AG09319 (cell line): ENCODE data around the gene MYO1H.

Experiments used
- DNase-seq: peaks from one replicate; pipeline ENCODE4 v3.0.0-alpha.2; 2010; ENCODE audit warnings: low read depth; ENCODE audit errors: extremely low read depth
- CTCF ChIP-seq: IDR thresholded peaks from 2 replicates; pipeline ENCODE4 v1.5.1; 2011; ENCODE audit warnings: low read depth, mild to moderate bottlenecking, inconsistent platforms, low read length, moderate library complexity

The MYO1H gene, protein sequence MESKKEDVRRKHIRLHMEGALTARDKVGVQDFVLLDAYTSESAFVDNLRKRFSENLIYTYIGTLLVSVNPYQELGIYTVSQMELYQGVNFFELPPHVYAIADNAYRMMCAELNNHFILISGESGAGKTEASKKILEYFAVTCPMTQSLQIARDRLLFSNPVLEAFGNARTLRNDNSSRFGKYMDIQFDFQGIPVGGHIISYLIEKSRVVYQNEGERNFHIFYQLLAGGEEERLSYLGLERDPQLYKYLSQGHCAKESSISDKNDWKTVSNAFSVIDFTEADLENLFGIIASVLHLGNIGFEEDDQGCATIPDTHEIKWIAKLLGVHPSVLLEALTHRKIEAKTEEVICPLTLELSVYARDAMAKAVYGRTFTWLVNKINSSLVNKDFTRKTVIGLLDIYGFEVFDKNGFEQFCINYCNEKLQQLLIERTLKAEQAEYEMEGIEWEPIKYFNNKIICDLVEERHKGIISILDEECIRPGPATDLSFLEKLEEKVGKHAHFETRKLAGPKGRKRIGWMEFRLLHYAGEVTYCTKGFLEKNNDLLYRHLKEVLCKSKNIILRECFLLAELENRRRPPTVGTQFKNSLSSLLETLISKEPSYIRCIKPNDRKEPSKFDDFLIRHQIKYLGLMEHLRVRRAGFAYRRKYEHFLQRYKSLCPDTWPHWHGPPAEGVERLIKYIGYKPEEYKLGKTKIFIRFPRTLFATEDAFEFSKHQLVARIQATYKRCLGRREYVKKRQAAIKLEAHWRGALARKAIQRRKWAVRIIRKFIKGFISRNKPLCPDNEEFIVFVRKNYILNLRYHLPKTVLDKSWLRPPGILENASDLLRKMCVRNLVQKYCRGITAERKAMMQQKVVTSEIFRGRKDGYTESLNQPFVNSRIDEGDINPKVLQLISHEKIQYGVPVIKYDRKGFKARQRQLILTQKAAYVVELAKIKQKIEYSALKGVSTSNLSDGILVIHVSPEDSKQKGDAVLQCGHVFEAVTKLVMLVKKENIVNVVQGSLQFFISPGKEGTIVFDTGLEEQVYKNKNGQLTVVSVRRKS

GRCh38 chr12:109347589-109347988 lies at the start of gene MYO1H:
MYO1H (plus strand) TSS chr12:109347900; CDS start chr12:109347961, 61 bp downstream.
- no peak for TF ChIP-seq CTCF
- DNase-seq = no peak

GRCh38 chr12:109299849-109300248 lies 47.9 kb upstream of the MYO1H start:
- TF ChIP-seq CTCF = no peak
- no peak for DNase-seq

GRCh38 chr12:109301643-109302168 lies 46.0 kb upstream of the MYO1H start:
- no peak for DNase-seq
- TF ChIP-seq CTCF = no peak

- DNase-seq = no peak
- no peak for TF ChIP-seq CTCF
Observed at GRCh38 chr12:109302358-109302757, 45.3 kb upstream of the MYO1H start.

DNA sequence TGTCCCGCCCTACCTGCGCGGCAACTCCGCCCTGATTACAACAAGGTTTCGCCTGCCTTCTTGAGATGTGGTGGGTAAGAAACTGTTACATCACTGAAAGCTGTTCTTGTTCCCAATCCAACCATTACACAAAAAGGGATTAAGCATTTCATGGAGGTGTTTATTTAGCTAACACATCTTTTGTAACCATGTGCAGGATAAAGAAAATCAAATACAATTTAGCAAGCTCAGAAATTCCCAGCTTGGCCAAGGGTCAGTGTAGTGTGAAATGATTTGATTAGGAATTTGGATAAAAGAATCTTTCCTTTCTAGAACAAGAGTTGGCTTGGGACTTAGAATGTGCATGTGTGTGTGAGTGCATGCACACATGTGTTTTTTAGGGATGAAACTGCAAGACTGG lies 44.9 kb upstream of the MYO1H start:
- no peak for TF ChIP-seq CTCF
- no peak for DNase-seq

DNA sequence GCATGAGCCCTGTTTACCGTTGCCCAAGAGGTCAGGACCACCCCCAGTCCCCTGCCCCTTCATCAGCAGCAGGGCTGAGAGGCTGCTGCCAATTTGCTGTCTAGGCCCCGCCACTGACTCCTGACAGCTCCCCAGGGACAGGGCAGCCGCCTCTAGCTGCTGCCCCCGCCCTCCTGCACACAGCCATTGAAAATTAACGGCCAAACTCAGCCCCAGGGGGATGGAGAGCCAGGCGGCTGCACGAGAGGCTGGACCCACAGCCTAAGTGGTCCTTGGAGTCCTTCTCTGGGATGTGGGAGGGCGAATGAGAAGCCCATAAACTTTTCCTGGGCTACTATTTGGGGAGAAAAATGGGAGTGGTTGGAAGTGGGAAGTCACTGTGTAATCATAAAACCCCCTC lies 43.2 kb upstream of the MYO1H start:
- TF ChIP-seq CTCF = no peak
- DNase-seq = no peak
